Hematopoietic multipotent progenitor cell (in vitro differentiated cells): ENCODE measurements around the gene MRTO4. TPM values are rescaled to one million over a fixed set of nuclear protein-coding genes. Genes with fewer than 3 reads are reported as not detected.
"Not testable (repeated sequence)": the region's sequence is repeated elsewhere in the genome, so short reads cannot be mapped to it uniquely, and the experiment has no call there.

Experiments
- DNase-seq, 3 donors: peaks; one replicate each; pipeline ENCODE4 v3.0.0-alpha.2; 2011 to 2015; ENCODE audit warnings: low read depth in 2 of 3, low spot score in 2 of 3
- total RNA-seq: library from RNA; depleted of rRNA; stranded (reverse); fragments of >200 nt; gene quantifications from one replicate; pipeline ENCODE4 v1.2.3, GENCODE V29; 2012

MRTO4 gene
- total RNA-seq, 1 donor = 21.0 TPM

DNA sequence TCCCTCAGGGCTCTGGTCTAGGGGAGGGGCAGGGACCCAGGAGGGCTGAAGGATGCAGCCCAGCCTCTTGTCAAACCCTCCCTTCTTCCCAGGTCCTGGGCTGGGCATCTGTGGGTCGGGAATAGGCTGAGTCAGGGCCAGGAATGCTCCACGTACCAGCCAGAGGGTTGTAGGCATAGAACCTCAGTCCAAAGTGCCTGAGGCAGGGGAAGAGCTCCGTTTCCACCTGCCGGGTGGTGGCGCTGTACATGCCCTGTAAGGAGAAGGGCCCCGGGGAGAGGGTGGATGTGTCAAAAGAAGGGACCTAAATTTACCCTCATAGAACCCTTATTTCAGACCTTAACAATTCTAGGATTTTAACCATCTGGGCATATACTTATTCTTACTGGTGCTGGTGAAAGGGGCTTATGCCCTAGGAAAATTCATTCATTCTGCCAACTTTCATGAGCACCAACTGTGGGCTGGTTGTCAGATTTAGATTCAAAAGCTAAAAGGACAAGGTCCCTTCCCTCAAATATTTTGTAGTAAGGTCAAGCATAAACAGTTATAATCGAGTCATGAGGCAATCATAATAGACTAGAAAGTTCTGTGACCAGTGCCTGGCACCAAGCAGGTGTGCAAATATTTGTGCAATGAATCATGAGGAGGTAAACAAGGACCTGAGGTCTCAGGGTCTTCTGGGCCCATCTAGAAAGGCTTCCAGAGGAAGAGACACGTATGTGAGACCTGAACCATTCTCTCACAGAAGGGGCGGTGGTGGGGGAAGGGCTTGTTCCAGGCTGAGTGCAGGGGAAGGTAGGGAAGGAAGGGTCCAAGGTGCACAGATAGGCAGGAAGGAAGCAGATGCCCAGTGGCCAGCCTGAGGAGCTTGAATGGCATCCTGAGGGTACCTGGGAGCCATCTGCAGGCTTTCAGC, 18.1 kb downstream of the MRTO4 start:
- not testable (repeated sequence) for DNase-seq

DNA sequence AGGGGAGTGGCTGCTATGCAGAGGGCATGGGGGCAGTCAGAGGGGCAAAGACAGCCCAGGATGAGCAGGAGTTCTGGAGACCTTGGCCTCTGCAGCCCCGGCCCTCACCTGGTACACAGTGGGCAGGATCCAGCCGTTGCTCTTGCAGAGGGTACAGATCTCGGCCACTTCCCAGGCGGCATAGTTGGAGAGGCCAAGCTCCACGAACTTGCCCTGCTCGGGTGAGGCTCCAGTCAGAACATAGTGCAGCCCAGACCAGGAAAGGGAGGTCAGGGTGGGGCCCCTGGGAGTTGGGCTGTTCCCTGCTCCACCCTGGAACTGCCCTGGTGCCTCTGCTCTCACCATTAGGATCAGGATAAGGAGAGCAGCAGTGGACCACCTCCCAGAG, 18.7 kb downstream of the MRTO4 start:
- not testable (repeated sequence) for DNase-seq

DNA sequence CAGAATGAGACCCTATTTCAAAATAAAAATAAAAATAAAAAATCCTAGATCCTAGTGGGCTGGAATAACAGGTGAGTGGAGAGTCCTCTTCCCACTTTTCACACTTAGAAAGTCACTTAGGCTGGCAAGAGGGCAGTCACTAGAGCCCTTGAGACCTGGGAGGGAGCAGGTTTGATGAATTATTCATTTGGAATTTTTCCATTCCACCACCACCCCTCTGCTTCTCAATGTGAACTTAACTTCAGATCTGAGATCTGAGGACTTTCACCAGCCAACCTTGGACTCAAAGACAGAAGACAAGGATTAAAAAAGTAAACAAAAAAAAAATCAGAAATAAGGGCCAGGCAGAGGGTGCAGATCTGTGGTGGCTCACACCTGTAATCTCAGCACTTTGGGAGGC, 20.5 kb downstream of the MRTO4 start:
- no peak for DNase-seq

DNA sequence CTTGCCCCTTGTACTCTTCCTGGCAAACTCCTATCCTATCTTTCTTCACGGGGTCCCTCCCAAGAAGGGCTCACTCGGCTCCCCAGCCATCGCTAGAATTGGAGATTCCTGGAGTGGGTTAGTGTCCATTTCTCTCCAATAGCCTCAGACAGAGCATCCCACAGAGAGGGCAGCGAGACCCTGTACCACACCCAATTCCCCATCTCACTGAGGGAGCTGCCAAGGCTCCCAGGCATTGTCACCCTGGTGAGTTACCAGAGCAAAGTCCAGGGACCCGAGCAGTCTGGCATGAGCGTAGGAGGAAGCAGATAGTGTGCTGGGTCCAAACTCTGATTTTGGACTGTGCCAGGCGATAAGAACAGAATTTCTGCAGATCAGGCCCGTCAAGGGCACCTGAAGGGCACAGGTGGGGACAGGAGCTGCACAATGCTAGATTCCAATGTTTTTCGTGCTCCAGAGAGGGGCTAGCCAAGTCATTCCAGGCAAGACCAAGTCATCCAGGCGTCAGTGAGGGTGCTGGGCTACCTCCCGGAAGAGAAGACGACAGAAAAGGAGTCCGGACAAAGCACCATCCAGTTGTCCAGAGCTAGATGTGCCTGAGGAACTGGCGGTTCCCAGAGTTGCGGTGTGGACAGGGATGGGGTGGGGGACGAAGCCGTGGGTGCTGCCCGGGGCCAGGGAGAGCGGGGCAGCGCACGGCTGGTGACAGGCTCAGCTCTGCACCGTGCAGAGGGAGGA, 21.7 kb downstream of the MRTO4 start:
- DNase-seq = no peak

DNA sequence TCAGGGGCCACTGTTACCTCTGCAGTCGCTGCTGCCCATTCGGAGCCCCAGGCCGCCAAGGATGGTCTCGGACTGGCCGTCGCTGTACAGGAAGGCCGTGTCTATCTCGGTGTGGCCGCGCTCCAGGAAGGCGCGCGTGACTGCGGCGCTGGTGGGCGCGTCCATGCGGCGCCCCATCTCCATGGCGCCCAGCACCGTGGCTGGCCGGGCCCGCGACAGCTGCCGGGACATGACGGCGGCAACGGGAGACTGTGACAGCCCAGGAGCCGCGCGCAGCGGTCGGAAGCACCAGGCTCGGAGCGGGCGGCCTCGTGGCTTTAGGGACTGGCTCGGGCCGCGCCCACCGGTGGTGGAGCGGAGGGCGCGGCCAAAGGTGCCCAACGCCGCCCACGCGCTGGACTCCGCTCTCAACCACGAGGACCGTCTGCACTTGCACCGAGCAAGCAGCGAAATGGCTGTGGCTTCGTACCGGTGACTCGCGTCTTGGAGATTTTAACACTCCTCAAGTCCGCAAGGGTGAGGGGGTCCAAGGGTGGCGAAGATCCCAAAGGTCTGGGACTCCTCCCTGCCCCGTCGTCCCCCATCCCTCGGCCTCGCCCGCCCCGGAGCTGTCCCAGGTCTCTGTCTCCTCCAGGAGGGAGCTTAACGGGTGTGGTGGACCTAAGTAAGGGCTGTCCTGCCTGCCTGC, 22.4 kb downstream of the MRTO4 start:
- DNase-seq = peak in 1 of 3 donors; percentile 4

DNA sequence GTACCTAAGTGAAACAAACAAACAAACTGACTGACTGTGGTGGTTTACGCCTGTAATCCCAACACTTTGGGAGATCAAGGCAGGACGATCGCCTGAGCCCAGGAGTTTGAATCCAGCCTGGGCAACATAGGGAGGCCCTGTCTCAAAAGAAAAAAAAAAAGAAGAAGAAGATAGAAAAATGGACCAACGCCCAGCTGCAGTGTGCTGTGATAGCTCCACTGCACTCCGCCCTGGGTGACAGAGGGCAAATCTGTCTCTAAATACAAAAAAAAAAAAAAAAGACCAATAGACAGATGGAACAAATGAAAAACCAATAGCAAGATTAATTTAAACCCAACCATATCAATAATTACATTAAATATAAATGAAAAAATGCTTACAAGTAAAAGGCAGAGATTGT, 23.0 kb downstream of the MRTO4 start:
- no peak for DNase-seq

DNA sequence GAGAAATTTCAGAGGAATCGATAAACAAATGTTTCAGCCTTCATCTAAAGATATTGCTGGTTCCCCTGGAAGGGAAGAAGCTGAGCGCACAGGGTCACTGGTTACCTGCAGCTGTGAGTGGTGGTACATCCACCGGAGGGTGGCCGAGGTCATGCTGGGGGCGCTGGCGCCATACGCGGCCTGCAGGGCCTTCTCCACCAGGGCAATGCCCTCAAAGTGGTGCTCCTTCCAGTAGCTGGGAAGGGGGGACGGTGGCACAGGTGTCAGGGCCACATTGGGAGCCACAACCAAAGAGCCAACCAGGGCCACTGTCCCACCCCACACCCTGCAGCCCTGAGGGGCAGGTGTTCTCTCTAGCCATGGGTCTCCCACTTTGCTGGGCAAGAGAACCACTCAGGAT, 32.3 kb downstream of the MRTO4 start:
- no peak for DNase-seq

DNA sequence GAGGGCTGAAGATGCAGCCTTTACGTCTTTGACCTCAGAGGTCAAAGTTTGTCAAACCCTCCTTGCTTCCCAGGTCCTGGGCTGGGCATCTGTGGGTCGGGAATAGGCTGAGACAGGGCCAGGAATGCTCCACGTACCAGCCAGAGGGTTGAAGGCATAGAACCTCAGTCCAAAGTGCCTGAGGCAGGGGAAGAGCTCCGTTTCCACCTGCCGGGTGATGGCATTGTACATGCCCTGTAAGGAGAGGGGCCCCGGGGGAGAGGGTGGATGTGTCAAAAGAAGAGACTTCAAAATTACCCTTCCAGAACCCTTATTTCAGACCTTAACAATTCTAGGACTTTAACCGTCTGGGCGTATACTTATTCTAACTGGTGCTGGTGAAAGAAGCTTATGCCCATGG, 33.3 kb downstream of the MRTO4 start:
- DNase-seq = no peak

DNA sequence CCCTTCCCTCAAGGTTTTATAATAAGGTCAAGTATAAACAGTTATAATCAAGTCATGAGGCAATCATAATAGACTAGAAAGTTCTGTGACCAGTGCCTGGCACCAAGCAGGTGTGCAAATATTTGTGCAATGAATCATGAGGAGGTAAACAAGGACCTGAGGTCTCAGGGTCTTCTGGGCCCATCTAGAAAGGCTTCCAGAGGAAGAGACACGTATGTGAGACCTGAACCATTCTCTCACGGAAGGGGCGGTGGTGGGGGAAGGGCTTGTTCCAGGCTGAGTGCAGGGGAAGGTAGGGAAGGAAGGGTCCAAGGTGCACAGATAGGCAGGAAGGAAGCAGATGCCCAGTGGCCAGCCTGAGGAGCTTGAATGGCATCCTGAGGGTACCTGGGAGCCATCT, 33.8 kb downstream of the MRTO4 start:
- not testable (repeated sequence) for DNase-seq

DNA sequence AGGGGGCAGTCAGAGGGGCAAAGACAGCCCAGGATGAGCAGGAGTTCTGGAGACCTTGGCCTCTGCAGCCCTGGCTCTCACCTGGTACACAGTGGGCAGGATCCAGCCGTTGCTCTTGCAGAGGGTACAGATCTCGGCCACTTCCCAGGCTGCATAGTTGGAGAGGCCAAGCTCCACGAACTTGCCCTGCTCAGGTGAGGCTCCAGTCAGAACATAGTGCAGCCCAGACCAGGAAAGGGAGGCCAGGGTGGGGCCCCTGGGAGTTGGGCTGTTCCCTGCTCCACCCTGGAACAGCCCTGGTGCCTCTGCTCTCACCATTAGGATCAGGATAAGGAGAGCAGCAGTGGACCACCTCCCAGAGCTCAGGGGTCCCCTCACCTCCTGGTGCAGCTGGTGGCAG, 34.2 kb downstream of the MRTO4 start:
- DNase-seq = not testable (repeated sequence)

DNA sequence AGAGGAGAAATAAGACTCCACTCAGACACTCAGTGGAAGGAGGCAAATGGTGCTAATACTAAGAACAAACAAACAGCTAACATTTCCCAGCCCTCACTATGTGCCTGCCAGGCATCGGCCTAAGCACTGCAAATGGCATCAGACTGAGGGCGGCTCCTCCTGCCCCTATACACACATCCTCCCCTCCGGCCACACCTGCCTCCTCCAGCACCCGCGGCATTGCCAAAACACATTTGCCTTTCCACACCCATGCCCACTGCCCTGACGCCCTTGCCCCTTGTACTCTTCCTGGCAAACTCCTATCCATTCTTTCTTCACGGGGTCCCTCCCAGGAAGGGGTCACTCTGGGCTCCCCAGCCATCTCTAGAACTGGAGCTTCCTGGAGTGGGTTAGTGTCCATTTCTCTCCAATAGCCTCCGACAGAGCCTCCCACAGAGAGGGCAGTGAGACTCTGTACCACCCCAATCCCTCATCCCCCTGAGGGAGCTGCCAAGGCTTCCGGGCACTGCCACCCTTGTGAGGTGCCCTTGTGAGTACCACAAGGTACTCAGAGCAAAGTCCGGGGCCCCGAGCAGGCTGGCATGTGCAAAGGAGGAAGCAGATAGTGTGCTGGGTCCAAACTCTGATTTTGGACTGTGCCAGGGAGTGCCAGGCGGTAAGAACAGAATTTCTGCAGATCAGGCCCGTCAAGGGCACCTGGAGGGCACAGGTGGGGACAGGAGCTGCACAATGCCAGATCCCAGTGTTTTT, 36.0 kb downstream of the MRTO4 start:
- DNase-seq = no peak

DNA sequence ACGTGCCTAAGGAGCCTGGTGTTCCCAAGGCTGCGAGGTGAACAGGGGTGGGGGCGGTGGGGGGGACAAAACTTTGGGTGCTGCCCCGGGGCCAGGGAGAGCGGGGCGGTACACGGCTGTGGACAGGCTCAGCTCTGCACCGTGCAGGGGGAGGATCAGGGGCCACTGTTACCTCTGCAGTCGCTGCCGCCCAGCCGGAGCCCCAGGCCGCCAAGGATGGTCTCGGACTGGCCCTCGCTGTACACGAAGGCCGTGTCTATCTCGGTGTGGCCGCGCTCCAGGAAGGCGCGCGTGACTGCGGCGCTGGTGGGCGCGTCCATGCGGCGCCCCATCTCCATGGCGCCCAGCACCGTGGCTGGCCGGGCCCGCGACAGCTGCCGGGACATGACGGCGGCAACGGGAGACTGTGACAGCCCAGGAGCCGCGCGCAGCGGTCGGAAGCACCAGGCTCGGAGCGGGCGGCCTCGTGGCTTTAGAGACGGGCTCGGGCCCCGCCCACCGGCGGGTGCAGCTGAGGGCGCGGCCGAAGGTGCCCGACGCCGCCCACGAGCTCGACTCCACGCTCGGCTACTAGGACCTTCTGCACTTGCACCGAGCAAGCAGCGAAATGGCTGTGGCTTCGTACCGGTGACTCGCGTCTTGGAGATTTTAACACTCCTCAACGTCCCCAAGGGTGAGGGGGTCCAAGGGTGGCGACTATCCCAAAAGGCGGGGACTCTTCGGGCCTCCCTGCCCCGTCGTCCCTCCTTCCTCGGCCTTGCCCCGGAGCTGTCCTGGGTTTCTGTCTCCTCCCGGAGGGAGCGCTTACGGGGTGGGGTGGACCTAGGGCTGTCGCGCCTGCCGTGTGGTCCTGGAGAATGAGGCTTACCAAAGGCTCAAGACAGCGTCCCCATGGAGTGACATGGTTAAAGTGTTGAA, 37.0 kb downstream of the MRTO4 start, which contains the start of gene AKR7A3:
Gene AKR7A3 (minus strand): TSS at position 447 of the 918 bp plus-strand sequence. CDS start 61 bp downstream, at position 386.
- DNase-seq = peak in 2 of 3 donors; percentile 58 to 69

DNA sequence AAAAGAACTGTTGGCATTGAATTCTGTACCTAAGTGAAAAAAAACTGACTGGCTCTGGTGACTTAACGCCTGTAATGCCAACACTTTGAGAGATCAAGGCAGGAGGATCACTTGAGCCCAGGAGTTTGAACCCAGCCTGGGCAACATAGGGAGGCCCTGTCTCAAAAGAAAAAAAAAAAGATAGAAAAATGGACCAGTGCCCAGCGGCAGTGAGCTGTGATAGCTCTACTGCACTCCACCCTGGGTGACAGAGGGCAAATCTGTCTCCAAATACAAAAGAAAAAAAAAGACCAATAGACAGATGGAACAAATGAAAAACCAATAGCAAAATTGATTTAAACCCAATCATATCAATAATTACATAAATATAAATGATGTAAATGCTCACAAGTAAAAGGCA, 37.6 kb downstream of the MRTO4 start:
- DNase-seq = no peak

DNA sequence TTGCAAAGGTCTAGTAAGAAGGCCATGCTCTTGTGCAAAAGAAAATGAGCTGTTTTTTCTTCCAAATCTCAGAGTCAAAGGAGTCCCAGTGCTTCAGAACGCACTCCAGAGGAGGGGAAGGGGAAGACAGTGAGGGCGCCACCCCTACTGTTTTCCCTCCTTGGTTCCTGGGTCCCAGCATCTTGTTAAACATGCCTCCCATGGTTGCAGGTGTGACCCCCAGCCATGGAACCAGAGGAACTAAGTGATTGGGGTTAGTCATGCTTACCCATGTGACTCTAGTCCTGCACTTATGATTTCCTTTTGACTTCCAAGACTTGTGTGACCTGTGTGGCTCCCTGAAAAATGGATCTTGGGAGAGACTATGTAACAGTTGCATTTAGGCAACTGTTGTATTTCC, 43.0 kb downstream of the MRTO4 start:
- no peak for DNase-seq

DNA sequence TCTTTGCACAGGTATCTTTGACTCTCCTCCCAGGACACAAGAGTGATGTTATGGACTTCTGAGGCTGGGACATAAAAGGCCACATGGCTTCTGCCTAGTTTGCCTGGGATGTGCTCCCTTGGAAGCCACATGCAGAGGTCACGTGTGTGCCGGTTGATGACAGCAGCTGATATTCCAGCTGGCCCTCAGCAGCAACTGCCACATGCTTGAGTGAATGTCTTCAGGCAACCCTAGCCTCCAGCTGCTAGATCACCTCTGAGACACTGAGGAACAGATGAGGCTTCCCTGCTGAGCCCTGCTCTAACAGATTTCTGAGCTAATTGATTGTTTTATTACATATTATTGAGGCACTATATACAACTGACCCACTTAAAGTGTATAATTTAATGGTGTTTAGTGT, 48.6 kb downstream of the MRTO4 start:
- DNase-seq = no peak

DNA sequence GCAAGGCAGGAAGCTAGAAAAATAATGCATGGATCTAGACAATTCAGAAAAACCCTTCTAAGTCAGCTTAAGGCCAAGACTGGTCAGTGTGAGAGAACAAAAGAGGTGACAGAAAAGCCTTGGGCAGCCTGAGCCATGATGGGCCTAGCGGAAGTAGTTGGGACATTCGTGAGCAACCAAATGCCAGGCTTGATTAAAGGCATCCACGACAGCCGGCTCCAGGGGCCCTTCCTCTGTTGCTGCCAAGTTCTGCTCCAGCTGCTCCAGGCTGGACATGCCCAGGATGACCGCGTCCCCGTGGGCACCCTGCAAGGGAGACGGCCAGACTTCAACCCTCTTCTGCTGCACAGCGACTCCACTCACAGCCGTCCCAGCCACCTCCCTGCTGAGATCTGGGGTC, 52.5 kb downstream of the MRTO4 start:
- not testable (repeated sequence) for DNase-seq

DNA sequence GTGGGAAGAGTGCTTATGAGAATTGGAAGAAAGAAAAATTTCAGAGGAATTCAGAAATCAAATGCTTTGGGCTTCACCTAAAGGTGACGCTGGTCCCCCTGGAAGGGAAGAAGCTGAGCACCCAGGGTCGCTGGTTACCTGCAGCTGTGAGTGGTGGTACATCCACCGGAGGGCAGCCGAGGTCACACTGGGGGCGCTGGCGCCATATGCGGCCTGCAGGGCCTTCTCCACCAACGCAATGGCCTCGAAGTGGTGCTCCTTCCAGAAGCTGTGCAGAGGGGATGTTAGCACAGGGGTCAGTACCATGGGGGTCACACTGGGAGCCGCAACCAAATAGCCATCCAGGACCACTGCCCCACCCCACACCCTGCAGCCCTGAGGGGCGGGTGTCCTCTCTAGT, 54.3 kb downstream of the MRTO4 start:
- DNase-seq = no peak

DNA sequence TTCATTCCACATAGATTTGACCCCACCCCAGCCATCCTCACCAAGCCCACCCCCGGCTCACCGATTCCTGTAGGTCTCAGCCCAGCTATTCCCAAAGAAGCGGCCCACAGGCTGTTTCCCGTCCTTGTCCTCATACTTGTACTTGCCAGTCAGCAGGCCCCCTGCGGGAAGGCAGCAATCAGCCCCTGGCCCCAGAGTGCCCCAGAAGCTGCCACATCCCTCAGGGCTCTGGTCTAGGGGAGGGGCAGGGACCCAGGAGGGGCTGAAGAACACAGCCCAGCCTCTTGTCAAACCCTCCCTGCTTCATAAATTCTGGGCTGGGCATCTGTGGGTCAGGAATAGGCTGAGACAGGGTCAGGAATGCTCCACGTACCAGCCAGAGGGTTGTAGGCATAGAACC, 55.3 kb downstream of the MRTO4 start:
- DNase-seq = no peak

DNA sequence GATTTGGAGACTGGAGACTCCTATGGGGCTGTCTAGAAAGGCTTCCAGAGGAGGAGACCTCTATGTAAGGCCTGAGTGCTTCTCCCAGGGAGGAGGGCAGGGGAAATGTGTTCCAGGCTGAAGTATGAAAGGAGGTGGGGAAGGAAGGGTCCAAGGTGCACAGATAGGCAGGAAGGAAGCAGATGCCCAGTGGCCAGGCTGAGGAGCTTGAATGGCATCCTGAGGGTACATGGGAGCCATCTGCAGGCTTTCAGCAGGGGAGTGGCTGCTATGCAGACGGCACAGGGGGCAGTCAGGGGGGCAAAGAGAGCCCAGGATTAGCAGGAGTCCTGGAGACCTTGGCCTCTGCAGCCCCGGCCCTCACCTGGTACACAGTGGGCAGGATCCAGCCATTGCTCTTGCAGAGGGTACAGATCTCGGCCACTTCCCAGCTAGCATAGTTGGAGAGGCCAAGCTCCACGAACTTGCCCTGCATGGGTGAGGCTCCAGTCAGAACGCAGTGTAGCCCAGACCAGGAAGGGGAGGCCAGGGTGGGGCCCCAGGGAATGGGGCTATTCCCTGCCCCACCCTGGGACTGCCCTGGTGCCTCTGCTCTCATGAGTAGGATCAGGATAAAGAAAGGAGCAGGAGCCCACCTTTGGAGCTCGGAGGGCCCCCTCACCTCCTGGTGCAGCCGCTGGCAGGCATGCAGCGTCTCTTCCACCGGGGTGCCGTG, 56.3 kb downstream of the MRTO4 start:
- DNase-seq = no peak
